RWPE2 (cell line): ENCODE data around the gene KAT2A.

Experiments used
- ATAC-seq: fragments of 200-7000 bp; cut with Tn5 transposase; 3 replicates; pipeline ENCODE4 v1.9.1; 2021; ENCODE audit warnings: low read depth
- DNase-seq: peaks from one replicate; pipeline ENCODE4 v3.0.0-alpha.2; 2020; ENCODE audit warnings: low spot score
- H3K27ac ChIP-seq: fragments of 450-650 bp; 2 replicates; pipeline ENCODE4 v1.5.1; 2017; ENCODE audit warnings: mild to moderate bottlenecking; ENCODE audit not compliant: poor library complexity, severe bottlenecking
- H3K27me3 ChIP-seq: fragments of 250-450 bp; sonication (Bioruptor Pico); 2 replicates; pipeline ENCODE4 v1.5.1; 2021; ENCODE audit warnings: mild to moderate bottlenecking, moderate library complexity; ENCODE audit not compliant: insufficient read depth, poor library complexity, severe bottlenecking
- H3K36me3 ChIP-seq: fragments of 250-450 bp; sonication (Bioruptor Pico); 2 replicates; pipeline ENCODE4 v1.5.1; 2020; ENCODE audit warnings: low read depth, mild to moderate bottlenecking, moderate library complexity
- H3K4me1 ChIP-seq: fragments of 250-450 bp; sonication (Bioruptor Pico); 2 replicates; pipeline ENCODE4 v1.5.1; 2021; ENCODE audit warnings: mild to moderate bottlenecking, moderate library complexity; ENCODE audit not compliant: insufficient read depth, poor library complexity, severe bottlenecking
- H3K4me3 ChIP-seq: fragments of 250-450 bp; sonication (Bioruptor Pico); 2 replicates; pipeline ENCODE4 v1.5.1; 2021; ENCODE audit warnings: mild to moderate bottlenecking, moderate library complexity; ENCODE audit not compliant: severe bottlenecking
- H3K9me3 ChIP-seq: fragments of 250-450 bp; sonication (Bioruptor Pico); 2 replicates; pipeline ENCODE4 v1.5.1; 2021; ENCODE audit warnings: mild to moderate bottlenecking, moderate library complexity; ENCODE audit not compliant: severe bottlenecking
- CTCF ChIP-seq: fragments of 450-650 bp; IDR thresholded peaks from one replicate; pipeline ENCODE4 v1.5.1; 2017; ENCODE audit warnings: mild to moderate bottlenecking, moderate library complexity; ENCODE audit not compliant: poor library complexity, severe bottlenecking

Gene KAT2A

GRCh38 chr17:42163696-42164407 lies 42.7 kb upstream of the KAT2A start:
- DNase-seq (no peak), ATAC-seq (no peak)
- Histone ChIP-seq H3K27me3 (no peaks in the 10 kb centered on the region), H3K36me3 (no peaks in the 10 kb centered on the region), H3K4me1 (no peaks in the 10 kb centered on the region), H3K9me3 (no peaks in the 10 kb centered on the region), H3K4me3 (no peak overlapping the region), H3K27ac (no peak overlapping the region)
- no peak for TF ChIP-seq CTCF

- Histone ChIP-seq H3K27me3 (no peaks in the 10 kb centered on the region), H3K4me3 (no peak overlapping the region), H3K36me3 (no peaks in the 10 kb centered on the region), H3K27ac (no peak overlapping the region), H3K9me3 (no peaks in the 10 kb centered on the region), H3K4me1 (no peaks in the 10 kb centered on the region)
- ATAC-seq = no peak
- peak; percentile 22 for TF ChIP-seq CTCF
- no peak for DNase-seq
Measured at GRCh38 chr17:42163113-42163512, 41.9 kb upstream of the KAT2A start.

DNA sequence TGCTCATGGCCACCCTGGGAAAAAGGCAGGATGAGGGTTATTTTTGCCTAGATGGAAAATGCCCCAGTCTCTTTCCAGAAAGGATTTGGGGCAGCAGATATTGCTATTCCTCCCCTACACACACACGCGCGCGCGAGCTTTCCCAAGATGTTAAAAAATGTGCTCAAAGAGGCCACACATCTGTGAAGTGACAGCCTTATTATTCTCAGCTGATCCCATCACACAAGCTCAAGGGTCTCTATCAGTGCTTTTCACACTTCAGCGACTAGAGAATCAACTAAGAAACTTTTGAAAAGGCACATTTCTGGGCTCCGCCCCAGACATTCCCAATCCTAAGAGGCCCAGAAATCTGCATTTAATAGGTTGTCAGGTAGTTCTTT lies 39.4 kb upstream of the KAT2A start:
- Histone ChIP-seq H3K36me3 (no peaks in the 10 kb centered on the region), H3K27me3 (no peaks in the 10 kb centered on the region), H3K27ac (no peak overlapping the region), H3K4me1 (no peaks in the 10 kb centered on the region), H3K4me3 (no peak overlapping the region), H3K9me3 (no peaks in the 10 kb centered on the region)
- DNase-seq = no peak
- no peak for ATAC-seq
- TF ChIP-seq CTCF = no peak

DNA sequence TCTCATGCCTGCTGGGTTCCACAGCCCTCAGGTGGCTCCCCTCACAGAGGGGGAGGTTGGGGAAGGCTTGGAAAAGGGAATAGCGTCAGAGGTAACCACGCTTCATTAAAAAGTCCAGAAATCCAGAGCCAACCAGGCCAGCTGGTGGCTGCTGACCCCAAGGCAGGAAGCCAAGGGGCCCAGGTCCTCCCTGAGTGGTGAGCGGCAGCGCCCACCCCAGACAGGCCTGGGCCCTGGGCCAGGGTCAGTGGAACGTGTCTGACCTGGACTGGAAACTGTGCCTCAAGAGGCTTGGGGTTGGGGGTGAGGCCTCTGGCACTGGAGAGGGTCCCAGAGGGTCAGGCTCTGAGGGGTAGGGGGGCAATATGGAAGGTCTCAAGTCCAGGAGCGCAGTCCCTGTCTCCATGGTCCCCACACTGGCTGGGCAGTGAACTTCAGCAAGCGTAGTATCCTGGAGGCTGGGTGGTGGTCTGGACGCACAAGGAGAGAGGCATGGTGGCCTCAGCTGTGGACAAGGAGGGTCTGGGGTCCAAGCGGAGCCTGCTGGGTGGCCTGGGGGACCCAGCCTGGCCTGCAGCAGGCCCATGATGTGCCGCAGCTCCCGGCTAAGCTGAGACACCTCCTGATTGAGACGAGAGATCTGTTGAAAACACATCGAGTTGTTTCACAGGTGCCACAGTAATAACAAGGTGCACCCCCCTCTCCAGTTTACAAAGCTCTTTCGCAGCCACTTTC lies 38.8 kb upstream of the KAT2A start:
- DNase-seq (no peak), ATAC-seq (no peak)
- Histone ChIP-seq H3K27ac (no peak overlapping the region), H3K36me3 (no peaks in the 10 kb centered on the region), H3K4me3 (no peak overlapping the region), H3K27me3 (no peaks in the 10 kb centered on the region), H3K9me3 (no peaks in the 10 kb centered on the region), H3K4me1 (no peaks in the 10 kb centered on the region)
- TF ChIP-seq CTCF = no peak

GRCh38 chr17:42155614-42156045 lies 34.5 kb upstream of the KAT2A start:
- no peak for DNase-seq

More at GRCh38 chr17:42155614-42156045, 34.5 kb upstream of the KAT2A start:
- Histone ChIP-seq H3K4me1 (peaks cover 6% of the 10 kb centered on the region), H3K27ac (peak overlapping the region; percentile 21), H3K36me3 (peaks cover 4% of the 10 kb centered on the region), H3K9me3 (no peaks in the 10 kb centered on the region), H3K4me3 (peak overlapping the region; percentile 74), H3K27me3 (no peaks in the 10 kb centered on the region)
- ATAC-seq = no peak
- TF ChIP-seq CTCF = no peak
